Stimulated activated CD8-positive, alpha-beta memory T cell treated with anti-CD3 and anti-CD28 coated beads, Interleukin-4, amount 100 ng/mL, for 4 hours (primary cell): Measurements from ENCODE around the gene PSMD7.

Experiments used
- DNase-seq, 2 donors: peaks; one replicate each; pipeline ENCODE4 v3.0.0-alpha.2; 2020; ENCODE audit warnings: low read depth in 2 of 2, low spot score in 1 of 2

PSMD7 gene

GRCh38 chr16:74296432-74297144, at the start of gene PSMD7:
TSS of gene PSMD7 (plus strand) at chr16:74296814. CDS start at chr16:74296915, 101 bp downstream.
- DNase-seq: peak; percentile 68 to 78

GRCh38 chr16:74249254-74249653, 47.4 kb upstream of the PSMD7 start:
- no peak for DNase-seq

GRCh38 chr16:74249846-74250245, 46.8 kb upstream of the PSMD7 start:
- no peak for DNase-seq

DNA sequence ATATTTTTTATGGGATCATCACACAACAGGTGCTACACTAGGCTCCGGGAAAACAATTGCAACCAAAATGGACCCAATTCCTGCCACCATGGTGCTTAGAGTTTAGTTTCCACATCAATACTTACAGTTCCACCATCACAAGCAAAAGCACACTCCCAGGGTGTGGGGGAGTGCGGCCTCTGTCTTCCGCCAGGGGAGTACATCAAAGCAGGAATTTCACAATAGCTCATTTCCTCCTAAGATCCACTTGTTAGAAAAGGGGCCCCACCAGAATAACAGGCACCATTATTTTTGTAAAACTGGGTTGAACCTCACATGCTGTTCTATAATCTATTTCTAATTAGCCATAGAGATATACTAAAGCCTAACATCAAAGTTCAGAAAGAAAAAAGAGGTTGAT, 44.3 kb upstream of the PSMD7 start:
- no peak for DNase-seq

- DNase-seq: no peak
Observed at GRCh38 chr16:74253161-74253938, 43.3 kb upstream of the PSMD7 start.

- no peak for DNase-seq
Observed at GRCh38 chr16:74257061-74257460, 39.6 kb upstream of the PSMD7 start.

DNA sequence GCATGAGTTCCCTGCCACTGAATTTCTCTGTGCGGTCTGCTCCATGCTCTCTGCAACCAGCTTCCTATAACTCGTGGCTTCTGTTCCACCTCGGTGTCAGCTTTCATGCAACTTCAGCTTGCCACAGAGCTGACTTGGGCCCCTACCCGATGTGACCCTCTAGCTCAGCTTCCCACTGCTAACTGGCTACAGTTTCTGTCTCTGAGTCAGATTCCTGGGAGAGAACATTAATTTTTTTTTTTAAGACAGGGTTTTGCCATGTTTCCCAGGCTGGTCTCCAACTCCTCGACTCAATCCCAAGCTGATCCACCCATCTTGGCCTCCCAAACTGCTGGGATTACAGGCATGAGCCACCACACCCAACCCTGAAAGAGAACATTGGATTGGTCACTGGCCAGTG, 35.5 kb upstream of the PSMD7 start:
- DNase-seq: no peak

DNA sequence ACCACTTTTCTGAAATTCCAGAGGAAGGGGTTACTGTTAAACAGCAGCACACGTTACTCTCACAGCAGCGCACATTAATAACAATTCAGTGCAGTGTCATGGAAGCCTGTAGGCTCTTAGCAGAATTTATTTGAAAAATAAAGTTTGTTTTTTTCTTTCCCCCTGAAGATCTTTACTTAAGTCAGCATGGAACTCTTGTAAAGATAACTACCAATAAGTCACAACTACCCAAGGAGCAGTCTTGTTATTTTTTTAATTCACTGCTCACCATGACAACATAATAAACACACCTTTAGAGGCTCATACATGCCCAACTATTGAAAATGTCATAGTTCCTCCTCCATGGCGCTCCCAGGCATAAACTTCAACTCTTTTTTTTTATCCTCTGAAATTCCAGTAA, 31.8 kb upstream of the PSMD7 start:
- DNase-seq: no peak

DNA sequence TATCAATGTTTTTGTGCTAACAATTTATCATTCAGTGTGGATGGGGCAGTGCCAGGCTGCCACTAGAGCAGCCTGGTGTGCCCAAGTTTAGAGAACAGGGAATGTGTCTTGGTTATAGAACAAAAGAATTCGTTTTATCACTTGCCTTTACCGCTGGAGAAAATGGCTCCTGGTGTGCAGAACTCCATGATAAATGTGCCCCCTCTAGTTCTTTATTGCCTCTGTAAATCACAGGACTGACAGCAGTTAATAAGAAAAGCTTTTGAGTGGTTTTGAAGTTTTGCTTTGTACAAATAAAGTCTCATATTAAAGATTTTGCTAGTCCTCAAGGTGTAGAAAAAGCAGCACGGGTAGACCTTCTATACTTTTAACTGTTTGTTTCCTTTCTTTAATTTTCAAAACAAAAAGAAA, 28.2 kb upstream of the PSMD7 start:
- no peak for DNase-seq

GRCh38 chr16:74271872-74272271, 24.7 kb upstream of the PSMD7 start:
- no peak for DNase-seq

GRCh38 chr16:74275031-74275636, 21.5 kb upstream of the PSMD7 start:
- DNase-seq: no peak

DNA sequence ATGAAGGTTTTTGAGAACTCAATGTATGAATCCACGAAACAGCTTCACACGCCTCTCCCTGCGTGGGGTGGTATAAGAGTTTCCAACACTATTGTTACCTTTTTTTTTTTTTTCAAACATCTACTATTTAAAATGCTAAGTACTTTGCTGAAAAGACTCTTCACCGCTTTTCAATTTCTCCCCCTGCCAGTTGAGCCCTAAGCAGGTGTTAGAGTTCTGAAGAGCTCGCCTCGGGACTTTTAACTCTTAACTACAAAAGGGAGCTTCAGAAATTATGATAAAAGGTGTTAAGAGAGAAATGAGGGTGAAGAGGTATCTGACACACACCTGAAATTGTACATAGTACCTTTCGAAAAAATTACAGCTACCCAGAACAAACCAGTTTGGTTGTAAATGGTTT, 20.9 kb upstream of the PSMD7 start:
- DNase-seq: no peak

- no peak for DNase-seq
Observed at GRCh38 chr16:74277974-74278373, 18.6 kb upstream of the PSMD7 start.

GRCh38 chr16:74279266-74279665, 17.3 kb upstream of the PSMD7 start:
- no peak for DNase-seq

DNA sequence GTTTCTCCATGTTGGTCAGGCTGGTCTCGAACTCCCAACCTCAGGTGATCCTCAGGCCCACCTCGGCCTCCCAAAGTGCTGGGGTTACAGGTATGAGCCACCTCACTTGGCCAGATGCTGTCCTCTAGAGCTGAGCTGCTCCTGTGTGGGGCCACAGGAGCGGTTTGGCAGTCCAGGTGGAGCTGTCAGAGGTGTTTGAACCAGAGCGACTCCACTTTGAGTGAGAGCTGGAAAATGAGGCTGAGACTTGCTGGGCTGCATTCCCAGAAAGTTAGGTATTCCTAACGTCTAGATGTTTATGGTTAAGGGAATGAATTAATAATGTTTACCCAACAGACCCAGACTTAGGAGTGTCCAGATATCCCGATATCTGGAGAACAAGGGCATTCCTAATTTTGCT, 16.8 kb upstream of the PSMD7 start:
- no peak for DNase-seq

DNA sequence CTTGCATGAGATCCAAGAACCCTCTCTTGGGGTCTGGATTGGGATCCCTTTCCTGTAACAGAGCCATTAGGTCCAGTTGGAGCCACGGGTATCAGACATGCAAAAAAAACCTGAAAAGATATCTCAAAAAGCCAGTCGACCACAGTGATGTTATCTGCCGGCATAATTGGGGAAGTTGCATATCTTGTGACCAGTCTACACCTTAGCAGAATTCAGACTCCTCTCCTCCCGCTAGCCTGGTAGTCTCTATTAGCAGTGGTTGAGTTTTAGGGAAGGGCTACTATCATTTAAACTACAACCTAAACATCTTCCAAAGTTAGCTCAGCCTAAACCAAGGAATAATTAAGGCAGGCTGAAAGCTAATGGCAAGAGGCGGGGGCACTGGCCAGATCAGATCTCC, 16.2 kb upstream of the PSMD7 start:
- DNase-seq: no peak

DNA sequence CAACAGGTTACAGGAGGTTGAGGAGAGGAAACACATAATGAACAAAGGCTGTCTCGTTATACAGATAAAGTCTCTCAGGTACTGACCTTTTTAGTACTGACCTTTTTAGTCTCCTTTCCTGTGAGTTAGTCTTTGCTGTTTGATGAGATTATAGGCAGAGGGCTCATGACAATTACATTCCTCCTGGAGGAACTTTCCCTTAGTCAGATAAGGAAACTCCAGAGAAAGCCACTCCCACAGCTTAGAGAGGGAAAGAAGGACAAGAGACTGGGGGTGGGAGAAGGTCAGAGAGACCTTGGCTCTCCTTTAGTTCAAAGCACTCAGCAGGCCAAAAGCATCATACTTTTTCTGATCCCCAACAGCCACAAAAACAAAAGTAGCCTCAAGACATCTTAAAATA, 15.3 kb upstream of the PSMD7 start:
- DNase-seq: no peak

DNA sequence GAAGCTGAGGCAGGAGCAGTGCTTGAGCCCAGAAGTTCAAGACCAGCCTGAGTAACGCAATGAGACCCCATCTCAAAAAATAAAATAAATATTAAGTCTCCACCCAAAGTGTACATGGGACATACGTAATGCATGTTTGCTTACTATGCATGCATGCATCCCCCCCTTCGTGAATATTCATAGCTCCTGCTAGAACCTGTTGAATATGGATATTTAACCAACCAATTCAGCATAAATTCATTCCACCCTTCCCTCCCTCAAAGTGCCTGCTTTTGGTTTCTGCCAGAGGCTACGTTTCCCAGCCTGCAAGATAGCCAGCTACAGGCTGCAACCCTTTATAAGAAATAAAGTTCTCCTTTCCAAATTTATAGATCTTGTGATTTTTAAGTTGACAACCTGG, 12.9 kb upstream of the PSMD7 start:
- DNase-seq: no peak

GRCh38 chr16:74288065-74288464, 8.5 kb upstream of the PSMD7 start:
- no peak for DNase-seq

- DNase-seq: no peak
Observed at GRCh38 chr16:74290356-74290755, 6.3 kb upstream of the PSMD7 start.

DNA sequence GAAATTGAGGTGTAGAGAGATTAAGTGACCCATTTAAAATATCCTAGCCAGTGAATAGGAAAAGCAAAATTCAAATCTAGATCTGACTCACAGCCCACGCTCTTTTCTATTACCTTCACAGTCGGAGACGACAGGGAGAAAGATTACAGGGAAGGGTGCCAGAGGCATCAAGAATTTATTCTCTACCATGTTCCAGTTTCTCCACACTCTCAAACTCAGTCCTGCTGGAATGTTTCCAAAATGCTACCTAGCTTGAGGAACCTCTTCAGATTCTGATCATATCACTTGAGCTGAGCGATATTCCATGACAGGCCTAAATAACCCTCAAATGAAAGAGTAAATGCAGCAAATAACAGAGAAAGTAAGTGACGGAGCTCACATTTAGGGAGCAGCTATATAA, 5.4 kb upstream of the PSMD7 start:
- no peak for DNase-seq

- DNase-seq: no peak
Observed at GRCh38 chr16:74291577-74292208, 4.9 kb upstream of the PSMD7 start.
